ENCODE results near the gene GABRB3. TPM values are rescaled to one million over a fixed set of nuclear protein-coding genes. Genes with fewer than 3 reads are reported as not detected.

GABRB3 gene
- polyA plus RNA-seq, 1 donor from 2014 or later, result 78.3 TPM

DNA sequence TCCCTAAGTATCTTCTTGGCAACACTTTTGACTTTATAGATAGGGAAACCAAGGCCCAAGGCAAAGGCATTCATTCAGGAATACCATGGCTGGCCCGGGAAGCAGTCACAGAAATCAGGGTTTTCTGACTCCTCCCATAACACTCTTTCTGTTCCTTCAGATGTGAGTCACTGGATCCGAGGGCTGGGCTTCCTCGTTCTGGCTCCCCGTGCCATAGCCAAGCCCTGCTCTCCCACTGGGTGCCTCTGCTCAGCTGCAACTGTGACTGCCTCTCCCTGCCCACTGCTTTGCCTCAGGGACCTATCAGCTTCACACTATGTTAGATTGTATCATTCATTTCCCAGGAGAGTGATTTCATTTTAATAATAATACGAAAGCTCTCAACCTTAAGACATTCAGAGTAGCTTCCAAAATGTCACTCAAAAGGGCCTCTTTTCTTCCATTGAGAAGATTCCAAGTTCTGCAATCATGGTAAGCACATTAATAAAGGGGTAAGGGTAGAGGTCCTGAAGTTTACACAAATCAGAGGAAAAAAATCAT is 50.2 kb downstream of the GABRB3 start:
- Histone ChIP-seq H3K27me3 (ENCODE audit: insufficient read depth, low read depth, low read length) (no peaks in the 10 kb centered on the region), H3F3A (ENCODE audit: insufficient read depth, low read length, poor library complexity, severe bottlenecking) (no peaks in the 10 kb centered on the region), H3K9me2 (ENCODE audit: insufficient read depth, low read length) (no peaks in the 10 kb centered on the region), H3K4me3 (ENCODE audit: low read length) (no peak overlapping the region), H3K79me2 (replicated peaks; ENCODE audit: insufficient read depth, low read length) (peaks cover 24% of the 10 kb centered on the region), H2AFZ (ENCODE audit: low read depth, low read length) (no peak overlapping the region), H3K36me3 (ENCODE audit: insufficient read depth, low read length) (no peaks in the 10 kb centered on the region), H3K9ac (ENCODE audit: low read length) (no peak overlapping the region), H4K20me1 (ENCODE audit: insufficient read depth) (no peaks in the 10 kb centered on the region), H3K4me2 (ENCODE audit: low read length) (no peak overlapping the region), H3K27ac (ENCODE audit: low read length) (no peak overlapping the region), H3K9me3 (ENCODE audit: low read length) (no peaks in the 10 kb centered on the region)
- TF ChIP-seq POLR2AphosphoS5 (IDR thresholded peaks at IDR 0.05) (no peak), MXI1 (conservative IDR thresholded peaks at IDR 0.05; ENCODE audit: poor library complexity, severe bottlenecking) (no peak), EP300 (conservative IDR thresholded peaks at IDR 0.05; ENCODE audit: poor library complexity, severe bottlenecking) (no peak), SMC3 (conservative IDR thresholded peaks at IDR 0.05; ENCODE audit: poor library complexity) (no peak), RAD21 (conservative IDR thresholded peaks at IDR 0.05) (no peak), TAF1 (IDR thresholded peaks at IDR 0.05; ENCODE audit: low read depth) (no peak), EZH2 (IDR thresholded peaks at IDR 0.05; ENCODE audit: borderline replicate concordance, insufficient read depth, low read length, poor library complexity, severe bottlenecking) (no peak)
- TF ChIP-seq, protein P1, sequence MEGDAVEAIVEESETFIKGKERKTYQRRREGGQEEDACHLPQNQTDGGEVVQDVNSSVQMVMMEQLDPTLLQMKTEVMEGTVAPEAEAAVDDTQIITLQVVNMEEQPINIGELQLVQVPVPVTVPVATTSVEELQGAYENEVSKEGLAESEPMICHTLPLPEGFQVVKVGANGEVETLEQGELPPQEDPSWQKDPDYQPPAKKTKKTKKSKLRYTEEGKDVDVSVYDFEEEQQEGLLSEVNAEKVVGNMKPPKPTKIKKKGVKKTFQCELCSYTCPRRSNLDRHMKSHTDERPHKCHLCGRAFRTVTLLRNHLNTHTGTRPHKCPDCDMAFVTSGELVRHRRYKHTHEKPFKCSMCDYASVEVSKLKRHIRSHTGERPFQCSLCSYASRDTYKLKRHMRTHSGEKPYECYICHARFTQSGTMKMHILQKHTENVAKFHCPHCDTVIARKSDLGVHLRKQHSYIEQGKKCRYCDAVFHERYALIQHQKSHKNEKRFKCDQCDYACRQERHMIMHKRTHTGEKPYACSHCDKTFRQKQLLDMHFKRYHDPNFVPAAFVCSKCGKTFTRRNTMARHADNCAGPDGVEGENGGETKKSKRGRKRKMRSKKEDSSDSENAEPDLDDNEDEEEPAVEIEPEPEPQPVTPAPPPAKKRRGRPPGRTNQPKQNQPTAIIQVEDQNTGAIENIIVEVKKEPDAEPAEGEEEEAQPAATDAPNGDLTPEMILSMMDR (IDR thresholded peaks at IDR 0.05; ENCODE audit: poor library complexity, severe bottlenecking), result no peak
- TF ChIP-seq, protein P2, sequence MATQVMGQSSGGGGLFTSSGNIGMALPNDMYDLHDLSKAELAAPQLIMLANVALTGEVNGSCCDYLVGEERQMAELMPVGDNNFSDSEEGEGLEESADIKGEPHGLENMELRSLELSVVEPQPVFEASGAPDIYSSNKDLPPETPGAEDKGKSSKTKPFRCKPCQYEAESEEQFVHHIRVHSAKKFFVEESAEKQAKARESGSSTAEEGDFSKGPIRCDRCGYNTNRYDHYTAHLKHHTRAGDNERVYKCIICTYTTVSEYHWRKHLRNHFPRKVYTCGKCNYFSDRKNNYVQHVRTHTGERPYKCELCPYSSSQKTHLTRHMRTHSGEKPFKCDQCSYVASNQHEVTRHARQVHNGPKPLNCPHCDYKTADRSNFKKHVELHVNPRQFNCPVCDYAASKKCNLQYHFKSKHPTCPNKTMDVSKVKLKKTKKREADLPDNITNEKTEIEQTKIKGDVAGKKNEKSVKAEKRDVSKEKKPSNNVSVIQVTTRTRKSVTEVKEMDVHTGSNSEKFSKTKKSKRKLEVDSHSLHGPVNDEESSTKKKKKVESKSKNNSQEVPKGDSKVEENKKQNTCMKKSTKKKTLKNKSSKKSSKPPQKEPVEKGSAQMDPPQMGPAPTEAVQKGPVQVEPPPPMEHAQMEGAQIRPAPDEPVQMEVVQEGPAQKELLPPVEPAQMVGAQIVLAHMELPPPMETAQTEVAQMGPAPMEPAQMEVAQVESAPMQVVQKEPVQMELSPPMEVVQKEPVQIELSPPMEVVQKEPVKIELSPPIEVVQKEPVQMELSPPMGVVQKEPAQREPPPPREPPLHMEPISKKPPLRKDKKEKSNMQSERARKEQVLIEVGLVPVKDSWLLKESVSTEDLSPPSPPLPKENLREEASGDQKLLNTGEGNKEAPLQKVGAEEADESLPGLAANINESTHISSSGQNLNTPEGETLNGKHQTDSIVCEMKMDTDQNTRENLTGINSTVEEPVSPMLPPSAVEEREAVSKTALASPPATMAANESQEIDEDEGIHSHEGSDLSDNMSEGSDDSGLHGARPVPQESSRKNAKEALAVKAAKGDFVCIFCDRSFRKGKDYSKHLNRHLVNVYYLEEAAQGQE (IDR thresholded peaks at IDR 0.05; ENCODE audit: borderline replicate concordance), result no peak

DNA sequence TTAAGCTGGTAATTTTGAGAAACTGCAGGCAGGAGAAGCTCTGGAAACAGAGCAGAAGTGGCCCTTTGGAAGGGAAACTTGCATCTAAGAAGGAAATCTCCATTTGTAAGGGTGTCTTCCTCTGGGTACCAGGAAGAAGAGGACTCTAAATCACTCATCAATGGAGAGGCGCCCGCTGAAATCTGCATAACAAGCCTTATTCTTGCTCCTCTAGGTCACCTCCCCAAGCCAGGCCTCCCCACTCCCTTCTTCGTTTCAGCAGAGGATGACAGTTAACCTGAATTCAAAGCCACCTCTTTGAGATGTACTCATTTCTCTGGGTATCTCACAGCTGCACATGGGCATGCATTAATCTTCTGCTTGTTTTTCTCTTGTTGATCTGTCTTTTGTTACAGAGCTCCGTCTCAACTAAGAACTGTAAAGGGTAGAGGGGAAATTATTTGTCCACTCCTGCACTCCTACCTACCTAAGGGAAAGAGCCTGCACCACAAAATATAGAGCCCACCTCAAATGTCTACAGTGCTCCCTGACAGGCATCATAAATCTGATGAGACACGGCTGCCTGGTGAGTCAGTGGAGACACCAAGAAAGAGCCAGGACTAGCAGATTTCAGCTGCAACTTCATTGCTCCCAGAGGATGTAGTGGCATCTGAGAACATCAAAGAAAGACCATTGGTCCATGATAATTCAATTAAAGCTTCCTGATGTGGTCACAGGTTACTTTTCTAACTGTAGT is 51.5 kb downstream of the GABRB3 start:
- Histone ChIP-seq H3F3A (ENCODE audit: insufficient read depth, low read length, poor library complexity, severe bottlenecking) (no peaks in the 10 kb centered on the region), H3K4me3 (ENCODE audit: low read length) (no peak overlapping the region), H3K79me2 (replicated peaks; ENCODE audit: insufficient read depth, low read length) (peaks cover 21% of the 10 kb centered on the region), H3K9ac (ENCODE audit: low read length) (no peak overlapping the region), H4K20me1 (ENCODE audit: insufficient read depth) (no peaks in the 10 kb centered on the region), H3K27ac (ENCODE audit: low read length) (no peak overlapping the region), H2AFZ (ENCODE audit: low read depth, low read length) (no peak overlapping the region), H3K4me2 (ENCODE audit: low read length) (no peak overlapping the region), H3K9me2 (ENCODE audit: insufficient read depth, low read length) (no peaks in the 10 kb centered on the region), H3K9me3 (ENCODE audit: low read length) (no peaks in the 10 kb centered on the region), H3K27me3 (ENCODE audit: insufficient read depth, low read depth, low read length) (no peaks in the 10 kb centered on the region), H3K36me3 (ENCODE audit: insufficient read depth, low read length) (no peaks in the 10 kb centered on the region)
- TF ChIP-seq MXI1 (conservative IDR thresholded peaks at IDR 0.05; ENCODE audit: poor library complexity, severe bottlenecking) (no peak), POLR2AphosphoS5 (IDR thresholded peaks at IDR 0.05) (no peak), TAF1 (IDR thresholded peaks at IDR 0.05; ENCODE audit: low read depth) (no peak), EP300 (conservative IDR thresholded peaks at IDR 0.05; ENCODE audit: poor library complexity, severe bottlenecking) (no peak), RAD21 (conservative IDR thresholded peaks at IDR 0.05) (no peak), SMC3 (conservative IDR thresholded peaks at IDR 0.05; ENCODE audit: poor library complexity) (no peak)
- TF ChIP-seq, protein P1 (IDR thresholded peaks at IDR 0.05; ENCODE audit: poor library complexity, severe bottlenecking), result no peak
- TF ChIP-seq, protein P2 (IDR thresholded peaks at IDR 0.05; ENCODE audit: borderline replicate concordance), result no peak
